ENCODE measurements around the gene MEG3.

The MEG3 gene

DNA sequence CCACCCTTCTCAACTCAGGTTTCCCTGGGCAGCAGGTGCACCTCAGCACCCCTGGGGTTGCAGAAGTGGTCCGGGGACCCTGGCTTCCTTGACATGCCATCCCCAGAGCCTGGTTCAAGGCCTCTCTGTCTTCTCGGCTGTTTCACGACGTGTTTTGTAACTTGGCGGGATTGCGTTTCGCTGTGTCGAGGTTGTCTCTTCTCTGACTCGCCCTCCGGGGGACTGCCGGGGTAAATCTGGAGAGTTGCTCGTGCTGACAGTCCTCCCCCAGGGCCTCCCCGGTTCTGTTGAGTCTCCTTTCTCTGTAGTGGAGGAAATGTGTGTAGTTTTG is 25.6 kb downstream of the MEG3 start:
- DNase-seq: no peak

- DNase-seq: no peak
Observed at GRCh38 chr14:100851946-100852620, 26.2 kb downstream of the MEG3 start.

- DNase-seq: no peak
Observed at GRCh38 chr14:100854435-100854834, 28.5 kb downstream of the MEG3 start.

DNA sequence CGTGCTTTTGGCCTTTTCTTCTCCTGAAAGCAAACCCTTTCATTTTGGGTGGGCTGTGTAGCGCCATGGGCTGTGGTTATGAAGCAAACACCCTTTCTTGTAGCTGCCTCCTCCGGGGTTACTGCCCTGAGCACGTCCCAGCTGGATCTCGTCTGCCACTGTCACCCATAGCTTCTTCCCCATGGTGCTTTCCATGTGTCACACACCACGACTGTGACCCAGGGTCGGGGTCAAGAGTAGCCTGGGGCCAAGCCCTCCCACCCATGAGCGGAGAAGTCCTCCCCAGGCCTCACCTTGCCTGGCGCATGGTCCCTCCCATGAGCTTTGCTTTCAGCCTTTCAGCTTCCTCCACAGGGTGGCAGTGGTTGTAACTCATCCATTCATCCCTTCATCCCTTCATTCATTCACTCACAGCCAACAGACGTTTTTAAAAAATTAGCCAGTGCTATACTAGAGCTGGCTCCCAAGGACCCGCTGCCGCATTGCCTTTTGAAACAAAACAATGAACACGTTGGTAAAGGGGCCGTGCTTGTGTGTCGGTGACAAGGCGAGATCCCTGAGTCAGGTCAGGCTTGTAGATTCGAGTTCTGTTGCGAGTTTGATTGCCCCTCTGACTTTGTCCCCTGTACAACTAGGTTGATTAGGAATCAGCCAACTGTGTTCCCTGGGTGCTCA is 29.5 kb downstream of the MEG3 start:
- DNase-seq: no peak

GRCh38 chr14:100856056-100856950 is 30.4 kb downstream of the MEG3 start:
- no peak for DNase-seq

DNA sequence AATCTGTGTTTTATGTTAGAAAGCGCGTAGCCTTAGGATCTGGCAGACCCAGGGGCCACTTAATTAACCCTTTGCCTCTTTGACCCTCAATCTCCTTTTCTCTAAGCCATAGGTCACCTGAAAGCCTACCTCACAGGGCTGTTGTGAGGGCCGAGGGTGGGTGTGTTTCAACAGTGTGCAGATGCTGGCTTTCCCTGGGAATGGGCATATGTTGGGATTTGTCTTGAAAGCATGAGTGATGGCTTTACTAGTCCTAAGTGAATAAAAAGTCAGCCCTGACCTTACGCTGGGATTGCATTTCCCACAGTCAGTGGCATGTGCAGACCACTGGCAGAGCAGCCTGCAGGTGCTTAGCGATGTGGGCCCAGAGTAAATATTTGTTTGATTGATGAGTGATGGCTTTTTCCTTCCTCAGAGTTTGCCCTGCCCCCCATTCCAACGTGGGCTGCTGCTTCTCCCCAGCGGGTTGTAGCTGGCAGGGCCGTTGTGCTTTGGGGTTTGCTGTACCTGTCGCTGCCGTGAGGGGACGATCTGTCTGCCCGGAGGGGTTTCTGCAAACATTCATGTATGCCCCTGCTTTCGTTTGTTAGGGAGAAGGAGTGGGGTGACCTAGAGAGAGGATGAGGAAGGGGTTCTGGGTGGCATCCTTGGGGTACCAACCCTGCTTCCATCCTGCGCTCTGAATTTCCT is 31.5 kb downstream of the MEG3 start:
- DNase-seq: peak; percentile 72

DNA sequence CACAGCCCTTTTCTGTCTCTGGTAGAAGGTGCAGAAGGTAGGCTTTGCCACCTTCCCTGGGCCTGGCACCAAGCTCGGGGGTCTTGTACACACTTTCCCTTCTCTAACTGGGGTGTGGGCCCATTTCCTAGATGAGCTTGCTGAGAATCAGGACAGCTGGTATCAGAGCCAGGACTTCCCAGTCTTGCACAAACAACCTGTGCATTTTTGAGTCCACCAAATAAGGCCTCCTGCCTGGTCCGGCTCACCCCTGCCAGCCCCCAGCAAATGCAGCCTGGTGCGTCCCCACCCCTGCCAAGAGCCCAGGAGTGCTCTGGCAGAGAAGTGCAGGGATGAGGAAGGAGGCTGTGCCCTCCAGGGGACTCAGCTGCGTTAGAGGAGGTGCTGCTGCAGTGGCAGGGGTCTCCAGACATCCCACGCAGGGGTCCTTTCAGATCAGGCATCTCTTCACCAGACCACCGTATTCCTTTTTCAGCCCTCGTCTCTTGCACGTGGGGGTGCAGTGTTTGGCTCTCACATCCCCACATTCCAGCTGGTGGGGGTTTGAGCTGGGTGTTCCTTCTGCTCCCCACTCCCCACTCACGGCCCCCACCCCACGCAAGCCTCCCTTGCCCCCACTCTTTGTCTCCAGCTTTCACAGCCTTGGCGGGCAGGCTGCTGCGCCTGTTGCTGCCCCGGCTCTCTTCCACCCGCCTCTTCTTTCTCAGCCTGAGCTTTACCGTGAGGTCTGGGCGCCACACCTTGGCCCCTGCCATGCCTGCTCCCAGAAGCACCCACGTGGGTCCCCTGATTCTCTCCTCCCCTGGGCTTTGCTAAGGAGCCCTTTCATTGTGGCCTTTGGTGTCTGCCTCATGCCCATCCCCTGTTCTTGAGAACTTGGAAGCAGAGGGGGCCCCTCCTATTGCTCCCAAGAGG is 32.3 kb downstream of the MEG3 start:
- no peak for DNase-seq

DNA sequence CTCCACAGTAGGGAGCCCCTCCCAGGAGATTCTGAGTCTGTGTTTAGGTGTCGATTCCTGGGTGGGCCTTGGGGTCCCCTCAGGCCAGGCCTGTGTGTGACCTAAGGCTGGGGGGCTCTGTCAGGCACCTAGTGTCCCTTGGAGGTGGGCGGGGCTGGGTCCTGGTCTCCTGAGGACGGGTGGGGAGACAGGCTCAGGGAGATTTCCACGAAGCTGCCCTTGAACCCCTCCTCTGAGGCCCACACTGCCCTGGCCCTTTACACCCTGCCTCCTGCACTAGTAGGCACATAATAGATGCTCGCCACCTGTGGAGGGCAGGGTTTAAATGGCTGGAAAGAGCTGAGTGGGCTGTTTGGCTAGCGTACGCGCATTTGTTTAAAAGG is 32.9 kb downstream of the MEG3 start:
- peak; percentile 18 for DNase-seq

DNA sequence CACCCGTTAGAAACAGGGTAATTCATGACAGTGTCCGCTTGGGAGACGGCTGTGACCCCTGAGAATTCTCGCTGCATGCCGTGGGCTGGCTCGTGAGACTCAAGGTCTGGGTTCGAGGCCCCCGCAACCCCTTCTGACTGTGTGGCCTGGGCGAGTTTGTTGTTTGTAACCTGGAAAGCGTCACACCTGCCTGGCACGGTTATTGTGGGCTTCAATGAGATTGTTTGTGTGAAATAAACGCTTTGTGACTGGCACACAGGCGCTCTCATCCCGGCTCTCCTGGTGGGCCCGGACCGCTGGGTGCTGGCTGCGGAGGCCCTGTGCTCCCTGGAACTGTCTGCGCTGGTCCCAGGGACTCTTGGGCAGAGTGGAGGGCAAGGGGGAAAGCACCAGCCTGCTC is 33.9 kb downstream of the MEG3 start:
- DNase-seq: no peak

- DNase-seq: peak; percentile 17
Observed at GRCh38 chr14:100860556-100861187, 34.8 kb downstream of the MEG3 start.

DNA sequence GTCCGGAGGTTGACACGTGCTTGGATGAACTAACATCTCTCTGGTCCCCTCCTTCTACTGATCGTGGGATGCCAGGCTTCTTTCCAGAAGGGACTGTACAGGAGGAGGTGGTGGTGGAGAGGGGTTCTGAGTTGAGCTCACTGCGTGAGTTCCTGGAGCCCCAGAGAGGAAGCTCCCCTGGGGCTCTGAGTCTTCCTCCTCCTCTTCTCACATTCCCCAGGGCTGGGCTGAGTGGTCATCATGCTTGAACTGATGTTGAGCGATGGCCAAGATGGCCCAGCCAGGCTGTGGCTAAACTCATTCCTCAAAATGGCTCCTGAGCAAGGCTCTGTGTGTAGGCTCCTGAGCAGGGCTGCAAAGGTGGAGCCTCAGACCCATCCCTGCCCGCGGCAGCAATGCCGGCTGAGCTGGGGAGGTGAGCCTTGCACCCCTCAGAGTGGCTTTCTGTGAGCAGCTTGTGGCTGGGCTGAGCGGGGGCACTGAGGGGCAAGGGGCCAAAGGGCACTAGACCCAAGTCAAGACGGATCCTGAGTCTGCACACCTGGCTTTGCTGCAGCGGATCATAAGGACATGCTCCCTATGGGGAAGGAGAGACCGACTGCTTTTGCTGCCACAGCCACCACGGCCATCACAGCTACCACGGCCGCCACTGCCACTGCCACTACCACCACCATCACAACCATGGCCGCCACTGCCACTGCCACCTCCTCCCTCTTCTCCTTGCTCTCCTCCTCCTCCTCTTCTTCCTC is 35.4 kb downstream of the MEG3 start:
- DNase-seq: no peak

DNA sequence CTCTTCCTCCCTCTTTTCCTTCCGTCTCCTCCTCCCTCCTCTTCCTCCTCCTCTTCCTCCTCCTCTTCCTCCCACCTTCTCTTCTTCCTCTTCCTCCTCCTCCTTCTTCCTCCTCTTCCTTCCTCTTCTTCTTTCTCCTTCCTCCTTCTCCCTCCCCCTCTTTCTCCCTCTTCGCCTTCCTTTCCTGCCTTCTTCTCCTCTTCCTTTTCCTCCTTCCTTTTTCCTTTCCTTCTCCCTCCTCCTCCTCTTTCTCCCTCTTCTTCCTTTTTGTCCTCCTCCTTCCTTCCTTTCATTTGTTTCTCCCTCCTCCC is 36.0 kb downstream of the MEG3 start:
- DNase-seq: no peak

- no peak for DNase-seq
Observed at GRCh38 chr14:100862277-100862676, 36.4 kb downstream of the MEG3 start.

- no peak for DNase-seq
Observed at GRCh38 chr14:100862793-100863192, 36.9 kb downstream of the MEG3 start.

GRCh38 chr14:100864206-100864605 is 38.3 kb downstream of the MEG3 start:
- DNase-seq: no peak

- no peak for DNase-seq
Observed at GRCh38 chr14:100864960-100865681, 39.2 kb downstream of the MEG3 start.

DNA sequence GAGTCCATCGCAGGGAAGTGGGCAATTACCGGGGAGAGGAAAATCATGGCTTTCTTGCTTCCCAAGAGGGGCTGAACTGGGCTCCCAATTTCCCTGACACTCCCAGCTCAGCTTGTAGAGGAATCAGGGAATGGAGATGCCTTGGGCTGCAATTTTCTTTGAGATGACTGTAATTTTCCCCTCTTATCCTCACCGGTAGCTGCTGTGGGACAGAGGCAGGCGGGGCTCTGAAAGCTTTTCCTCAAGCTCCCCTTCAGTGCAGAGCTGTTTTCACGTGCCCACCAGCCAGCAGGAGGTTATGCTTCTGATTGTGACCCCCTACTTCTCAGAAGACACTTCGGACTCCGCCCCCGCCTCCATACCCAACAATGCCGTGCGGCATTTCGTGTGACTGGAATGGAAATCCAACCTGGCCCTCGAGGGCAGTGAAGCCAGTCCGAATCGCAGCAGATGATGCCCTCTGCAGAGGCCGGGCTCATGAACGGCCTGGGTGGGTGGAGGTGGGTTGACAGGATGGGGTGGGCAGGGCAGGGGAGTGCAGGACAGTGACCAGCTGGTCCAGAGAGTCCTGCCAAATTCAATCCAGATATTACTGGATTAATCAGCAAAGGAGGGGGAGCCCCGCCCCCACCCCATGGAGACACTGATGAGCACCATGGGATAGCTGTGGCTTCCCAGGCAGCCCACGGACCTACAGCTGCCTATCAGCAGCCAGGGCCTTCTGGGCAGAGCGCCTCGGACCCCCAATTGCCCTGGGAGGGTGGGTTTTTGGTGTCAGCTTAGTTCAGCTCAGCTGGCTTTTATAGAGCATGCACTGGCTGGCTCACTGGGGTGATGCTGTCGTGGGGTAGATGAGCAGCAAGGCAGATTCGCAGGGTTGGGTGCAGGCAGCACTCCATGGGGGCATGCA is 40.0 kb downstream of the MEG3 start:
- DNase-seq: no peak

DNA sequence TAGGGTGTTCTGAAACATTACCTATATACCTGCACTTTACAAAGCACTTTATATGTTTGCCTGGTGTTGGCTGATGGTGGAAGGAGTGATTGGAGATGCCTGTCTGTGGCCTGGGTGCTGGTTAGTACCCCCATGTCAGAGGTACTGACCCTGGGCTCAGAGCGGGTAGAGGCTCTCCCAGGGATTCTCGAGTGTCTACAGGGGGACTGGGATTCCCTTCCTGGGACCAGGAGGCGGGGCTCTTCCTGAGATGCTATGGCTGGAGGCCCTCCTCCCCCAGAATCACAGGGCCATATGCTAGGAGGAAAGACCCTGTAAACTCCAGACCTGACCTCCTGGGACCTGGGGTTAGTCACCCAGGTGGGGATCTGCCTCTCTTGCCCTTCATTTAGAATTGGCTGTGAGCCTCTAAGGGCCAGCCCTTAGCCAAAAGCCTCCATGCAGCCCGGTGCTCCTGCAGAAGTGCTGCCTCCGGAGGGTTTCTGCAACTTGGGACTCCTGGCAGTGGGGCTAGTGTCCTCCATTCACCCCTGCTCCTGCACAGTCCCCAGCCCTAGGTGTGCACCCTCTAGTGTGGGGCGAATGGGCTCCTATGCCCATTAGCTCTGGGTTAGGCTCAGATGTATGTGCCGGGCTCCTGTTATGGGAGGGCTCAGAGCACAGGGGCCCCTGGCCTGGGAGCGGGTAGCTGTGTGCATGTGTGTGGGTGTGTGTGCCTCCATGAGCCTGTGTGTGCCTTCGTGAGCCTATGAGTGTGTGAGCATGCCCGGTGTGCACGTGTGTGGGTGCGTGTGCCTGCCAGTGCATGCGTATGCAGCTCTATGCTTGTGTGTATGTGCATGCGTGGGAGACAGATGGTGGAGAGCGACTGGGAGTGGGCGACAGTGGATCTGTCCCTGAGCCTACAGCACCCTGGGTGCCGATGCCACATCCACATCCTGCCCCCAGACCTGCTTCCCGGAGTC is 41.0 kb downstream of the MEG3 start:
- no peak for DNase-seq

Measured in NCI-H510A treated with DMSO at 0.1 percent for 48 hours (cell line).